ENCODE results near the gene LIG1.
"Not testable (repeated sequence)": the region's sequence is repeated elsewhere in the genome, so short reads cannot be mapped to it uniquely, and the experiment has no call there.

Gene LIG1

GRCh38 chr19:48103922-48104321, 66.2 kb downstream of the LIG1 start:
- Histone ChIP-seq H3K27me3 (no peaks in the 10 kb centered on the region), H3K4me3 (ENCODE audit: low read depth, low read length) (no peak overlapping the region), H3K36me3 (no peaks in the 10 kb centered on the region), H3K4me1 (peaks cover 6% of the 10 kb centered on the region), H3K9me3 (no peaks in the 10 kb centered on the region)
- no peak for TF ChIP-seq CTCF (IDR thresholded peaks at IDR 0.05; ENCODE audit: low read depth, low read length)
- DNase-seq = no peak

GRCh38 chr19:48102870-48103751, 67.0 kb downstream of the LIG1 start:
- TF ChIP-seq CTCF (IDR thresholded peaks at IDR 0.05; ENCODE audit: low read depth, low read length) = peak; percentile 80
- H3K4me3 ChIP-seq (ENCODE audit: low read depth, low read length) = no peak overlapping the region
- peaks cover 6% of the 10 kb centered on the region for H3K4me1 ChIP-seq
- peak; percentile 48 for DNase-seq
- no peaks in the 10 kb centered on the region for H3K9me3 ChIP-seq
- H3K27me3 ChIP-seq = no peaks in the 10 kb centered on the region
- H3K36me3 ChIP-seq = no peaks in the 10 kb centered on the region

- 0 out of 2 replicates have a peak, but pooled peaks cover 2% of the 10 kb centered on the region for H3K9me3 ChIP-seq
- no peak for TF ChIP-seq CTCF (IDR thresholded peaks at IDR 0.05; ENCODE audit: low read depth, low read length)
- no peak for DNase-seq
Observed at GRCh38 chr19:48095612-48096175, 74.5 kb downstream of the LIG1 start.

GRCh38 chr19:48094855-48095203, 75.3 kb downstream of the LIG1 start:
- no peaks in the 10 kb centered on the region for H3K36me3 ChIP-seq
- H3K9me3 ChIP-seq = 0 out of 2 replicates have a peak, but pooled peaks cover 2% of the 10 kb centered on the region
- no peak overlapping the region for H3K4me3 ChIP-seq (ENCODE audit: low read depth, low read length)
- TF ChIP-seq CTCF (IDR thresholded peaks at IDR 0.05; ENCODE audit: low read depth, low read length) = no peak
- no peaks in the 10 kb centered on the region for H3K27me3 ChIP-seq
- H3K4me1 ChIP-seq = no peaks in the 10 kb centered on the region
- DNase-seq = no peak

More at GRCh38 chr19:48095612-48096175, 74.5 kb downstream of the LIG1 start:
- no peaks in the 10 kb centered on the region for H3K4me1 ChIP-seq
- H3K36me3 ChIP-seq = no peaks in the 10 kb centered on the region
- no peaks in the 10 kb centered on the region for H3K27me3 ChIP-seq
- no peak overlapping the region for H3K4me3 ChIP-seq (ENCODE audit: low read depth, low read length)

GRCh38 chr19:48094129-48094854, 75.9 kb downstream of the LIG1 start:
- no peak for TF ChIP-seq CTCF (IDR thresholded peaks at IDR 0.05; ENCODE audit: low read depth, low read length)
- no peak overlapping the region for H3K4me3 ChIP-seq (ENCODE audit: low read depth, low read length)
- H3K9me3 ChIP-seq = 0 out of 2 replicates have a peak, but pooled peaks cover 2% of the 10 kb centered on the region
- H3K36me3 ChIP-seq = no peaks in the 10 kb centered on the region
- no peaks in the 10 kb centered on the region for H3K4me1 ChIP-seq
- no peaks in the 10 kb centered on the region for H3K27me3 ChIP-seq
- DNase-seq = no peak

GRCh38 chr19:48091111-48091718, 78.9 kb downstream of the LIG1 start:
- H3K4me1 ChIP-seq; H3K4me3 ChIP-seq (ENCODE audit: low read depth, low read length); H3K27me3 ChIP-seq; H3K9me3 ChIP-seq; H3K36me3 ChIP-seq; DNase-seq: not testable (repeated sequence)
